Fibroblast of mammary gland (primary cell): Measurements from ENCODE around the gene OR52A5.

Experiments used
- DNase-seq: peaks from one replicate; pipeline ENCODE4 v3.0.0-alpha.2; 2010; ENCODE audit warnings: low read depth
- H3K4me3 ChIP-seq: 2 replicates; pipeline ENCODE4 v1.5.1; 2011; ENCODE audit warnings: low read depth, mild to moderate bottlenecking, low read length, moderate library complexity; ENCODE audit not compliant: control insufficient read depth
- TF ChIP-seq, protein P1 (sequence below): conservative IDR thresholded peaks from 2 replicates; pipeline ENCODE4 v1.5.1; 2011; ENCODE audit warnings: low read depth, low read length, inconsistent platforms; ENCODE audit not compliant: control insufficient read depth, insufficient read depth

OR52A5 gene

DNA sequence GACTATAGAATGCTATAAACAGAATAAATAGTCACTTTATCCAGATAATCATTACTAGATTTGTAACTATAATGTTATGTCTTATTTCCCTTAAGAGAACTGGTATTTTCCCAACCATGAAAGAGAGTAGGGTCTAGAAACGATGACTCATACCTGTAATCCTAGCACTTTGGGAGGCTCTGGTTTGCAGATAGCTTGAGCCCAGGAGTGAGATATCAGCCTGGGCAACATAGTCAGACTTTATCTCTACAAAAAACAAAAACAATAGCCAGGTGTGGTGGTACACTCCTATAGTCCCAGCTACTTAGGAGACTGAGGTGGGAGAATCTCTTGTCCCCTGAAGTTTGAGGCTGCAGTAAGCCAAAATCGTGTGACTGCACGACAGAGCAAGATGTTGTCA is 30.9 kb downstream of the OR52A5 start:
- H3K4me3 ChIP-seq: no peak overlapping the region
- DNase-seq: no peak
- TF ChIP-seq, protein P1, sequence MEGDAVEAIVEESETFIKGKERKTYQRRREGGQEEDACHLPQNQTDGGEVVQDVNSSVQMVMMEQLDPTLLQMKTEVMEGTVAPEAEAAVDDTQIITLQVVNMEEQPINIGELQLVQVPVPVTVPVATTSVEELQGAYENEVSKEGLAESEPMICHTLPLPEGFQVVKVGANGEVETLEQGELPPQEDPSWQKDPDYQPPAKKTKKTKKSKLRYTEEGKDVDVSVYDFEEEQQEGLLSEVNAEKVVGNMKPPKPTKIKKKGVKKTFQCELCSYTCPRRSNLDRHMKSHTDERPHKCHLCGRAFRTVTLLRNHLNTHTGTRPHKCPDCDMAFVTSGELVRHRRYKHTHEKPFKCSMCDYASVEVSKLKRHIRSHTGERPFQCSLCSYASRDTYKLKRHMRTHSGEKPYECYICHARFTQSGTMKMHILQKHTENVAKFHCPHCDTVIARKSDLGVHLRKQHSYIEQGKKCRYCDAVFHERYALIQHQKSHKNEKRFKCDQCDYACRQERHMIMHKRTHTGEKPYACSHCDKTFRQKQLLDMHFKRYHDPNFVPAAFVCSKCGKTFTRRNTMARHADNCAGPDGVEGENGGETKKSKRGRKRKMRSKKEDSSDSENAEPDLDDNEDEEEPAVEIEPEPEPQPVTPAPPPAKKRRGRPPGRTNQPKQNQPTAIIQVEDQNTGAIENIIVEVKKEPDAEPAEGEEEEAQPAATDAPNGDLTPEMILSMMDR: no peak

DNA sequence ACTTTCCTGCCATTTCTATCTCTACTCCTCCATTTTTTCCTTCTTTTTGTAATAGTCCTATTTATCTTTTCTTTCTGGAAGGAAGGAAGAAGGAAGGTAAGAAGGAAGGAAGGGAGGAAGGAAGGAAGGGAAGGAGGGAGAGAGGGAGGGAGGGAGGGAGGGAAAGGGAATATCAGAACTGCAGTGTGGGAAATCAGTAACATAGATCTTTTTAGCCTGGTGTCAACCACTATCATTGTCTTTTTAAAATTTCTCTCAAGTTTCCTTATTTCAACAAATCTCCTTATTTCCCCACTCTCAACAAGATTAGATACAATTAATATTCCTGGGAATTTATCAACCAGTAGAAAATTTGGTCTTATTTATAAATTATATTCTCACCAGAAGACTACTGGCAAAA is 35.1 kb downstream of the OR52A5 start:
- no peak overlapping the region for H3K4me3 ChIP-seq
- TF ChIP-seq, protein P1: no peak
- DNase-seq: no peak

DNA sequence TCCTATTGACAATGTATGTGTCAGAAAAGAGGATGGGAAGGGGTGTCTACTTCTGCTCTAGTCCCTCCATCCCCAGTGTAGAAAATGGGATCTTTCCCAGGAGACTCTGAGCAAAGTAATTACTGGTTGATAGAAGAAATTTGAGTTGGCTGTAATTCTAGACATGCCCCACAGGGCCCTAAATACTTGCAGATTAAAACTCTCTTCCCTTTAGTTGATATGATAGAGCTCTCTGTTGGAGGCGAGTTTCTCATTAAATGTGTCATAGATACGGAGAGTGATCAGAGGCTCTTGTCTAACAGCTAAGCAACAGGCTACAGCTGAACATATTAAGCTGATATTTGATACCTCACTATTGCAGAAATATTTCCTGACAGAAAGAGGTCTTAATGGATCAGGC is 35.9 kb downstream of the OR52A5 start:
- H3K4me3 ChIP-seq: no peak overlapping the region
- TF ChIP-seq, protein P1: no peak
- DNase-seq: no peak

DNA sequence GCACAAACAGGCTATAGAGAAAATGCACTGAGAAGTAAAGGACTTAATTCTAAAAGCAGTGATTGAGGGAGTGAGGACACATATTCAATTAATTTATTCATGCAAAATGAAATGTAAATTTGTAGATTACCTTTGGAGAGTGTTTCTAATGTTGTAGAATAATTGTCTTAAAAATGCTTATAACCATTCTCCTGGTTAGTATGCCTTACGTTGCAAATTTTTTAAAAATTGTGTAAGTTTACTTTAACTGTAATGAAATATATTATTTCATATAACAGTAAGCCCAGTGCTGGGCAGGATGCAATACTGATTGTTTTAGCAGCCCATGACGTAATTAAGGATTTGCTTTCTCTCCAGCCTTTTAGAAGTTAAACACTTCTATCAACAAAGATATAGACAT is 42.1 kb downstream of the OR52A5 start:
- no peak for DNase-seq
- TF ChIP-seq, protein P1: no peak
- H3K4me3 ChIP-seq: no peak overlapping the region

DNA sequence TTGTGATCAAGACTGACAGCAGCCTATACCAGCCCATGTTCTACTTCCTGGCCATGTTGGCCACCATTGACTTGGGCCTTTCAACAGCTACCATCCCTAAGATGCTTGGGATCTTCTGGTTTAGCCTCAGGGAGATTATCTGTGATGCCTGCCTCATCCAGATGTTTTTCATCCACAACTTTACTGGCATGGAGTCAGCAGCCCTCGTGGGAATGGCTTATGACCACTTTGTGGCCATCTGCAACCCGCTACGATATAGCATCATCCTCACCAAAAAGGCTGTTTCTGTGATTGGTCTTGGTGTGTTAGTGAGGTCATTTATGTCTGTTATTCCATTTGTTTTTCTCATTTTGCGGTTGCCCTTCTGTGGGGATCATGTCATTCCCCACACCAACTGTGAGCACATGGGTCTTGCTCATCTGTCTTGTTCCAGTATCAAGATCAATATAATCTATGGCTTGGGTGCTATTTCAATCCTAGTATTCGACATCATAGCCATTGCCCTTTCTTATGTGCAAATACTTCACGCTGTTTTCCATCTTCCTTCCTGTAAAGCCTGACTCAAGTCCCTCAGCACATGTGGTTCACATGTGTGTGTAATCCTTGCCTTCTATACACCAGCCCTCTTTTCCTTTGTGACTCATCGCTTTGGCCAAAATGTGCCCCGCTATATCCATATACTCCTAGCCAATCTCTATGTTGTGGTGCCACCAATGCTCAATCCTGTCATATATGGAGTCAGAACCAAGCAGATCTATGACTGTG is 45.2 kb downstream of the OR52A5 start:
- DNase-seq: peak; percentile 44
- H3K4me3 ChIP-seq: no peak overlapping the region
- TF ChIP-seq, protein P1: no peak

DNA sequence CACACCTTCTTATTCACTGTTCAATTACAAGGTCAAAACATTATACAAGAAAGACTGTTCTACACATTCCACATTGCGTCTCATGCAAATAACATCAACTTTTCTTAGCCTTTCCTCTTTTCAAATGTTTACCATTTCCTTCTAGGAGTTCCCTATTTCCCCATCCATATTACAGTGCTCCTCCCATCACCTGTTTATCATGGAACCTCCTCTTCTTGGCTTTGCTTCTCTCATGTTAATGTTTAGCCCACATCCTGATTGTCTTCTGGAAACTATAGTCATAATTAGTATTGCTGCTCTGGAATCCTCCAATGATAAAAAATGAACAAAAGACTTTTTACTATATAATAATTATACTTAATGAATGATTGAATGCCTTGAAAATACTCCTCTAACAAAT is 47.5 kb downstream of the OR52A5 start:
- TF ChIP-seq, protein P1: no peak
- H3K4me3 ChIP-seq: no peak overlapping the region
- DNase-seq: no peak
